GM18909 (cell line): ENCODE measurements around the gene SDK1.

Experiments
- ATAC-seq: cut with Tn5 transposase; IDR thresholded peaks from one replicate; pipeline ENCODE4 v1.9.1; 2021; ENCODE audit warnings: mild to moderate bottlenecking; ENCODE audit not compliant: unreplicated experiment, poor library complexity

The SDK1 gene, protein sequence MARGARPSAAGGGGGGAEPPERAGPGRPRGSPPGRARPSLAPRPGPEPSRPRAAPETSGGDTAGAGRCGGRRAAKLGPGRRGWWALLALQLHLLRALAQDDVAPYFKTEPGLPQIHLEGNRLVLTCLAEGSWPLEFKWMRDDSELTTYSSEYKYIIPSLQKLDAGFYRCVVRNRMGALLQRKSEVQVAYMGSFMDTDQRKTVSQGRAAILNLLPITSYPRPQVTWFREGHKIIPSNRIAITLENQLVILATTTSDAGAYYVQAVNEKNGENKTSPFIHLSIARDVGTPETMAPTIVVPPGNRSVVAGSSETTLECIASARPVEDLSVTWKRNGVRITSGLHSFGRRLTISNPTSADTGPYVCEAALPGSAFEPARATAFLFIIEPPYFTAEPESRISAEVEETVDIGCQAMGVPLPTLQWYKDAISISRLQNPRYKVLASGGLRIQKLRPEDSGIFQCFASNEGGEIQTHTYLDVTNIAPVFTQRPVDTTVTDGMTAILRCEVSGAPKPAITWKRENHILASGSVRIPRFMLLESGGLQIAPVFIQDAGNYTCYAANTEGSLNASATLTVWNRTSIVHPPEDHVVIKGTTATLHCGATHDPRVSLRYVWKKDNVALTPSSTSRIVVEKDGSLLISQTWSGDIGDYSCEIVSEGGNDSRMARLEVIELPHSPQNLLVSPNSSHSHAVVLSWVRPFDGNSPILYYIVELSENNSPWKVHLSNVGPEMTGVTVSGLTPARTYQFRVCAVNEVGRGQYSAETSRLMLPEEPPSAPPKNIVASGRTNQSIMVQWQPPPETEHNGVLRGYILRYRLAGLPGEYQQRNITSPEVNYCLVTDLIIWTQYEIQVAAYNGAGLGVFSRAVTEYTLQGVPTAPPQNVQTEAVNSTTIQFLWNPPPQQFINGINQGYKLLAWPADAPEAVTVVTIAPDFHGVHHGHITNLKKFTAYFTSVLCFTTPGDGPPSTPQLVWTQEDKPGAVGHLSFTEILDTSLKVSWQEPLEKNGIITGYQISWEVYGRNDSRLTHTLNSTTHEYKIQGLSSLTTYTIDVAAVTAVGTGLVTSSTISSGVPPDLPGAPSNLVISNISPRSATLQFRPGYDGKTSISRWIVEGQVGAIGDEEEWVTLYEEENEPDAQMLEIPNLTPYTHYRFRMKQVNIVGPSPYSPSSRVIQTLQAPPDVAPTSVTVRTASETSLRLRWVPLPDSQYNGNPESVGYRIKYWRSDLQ (N-terminal part only)

DNA sequence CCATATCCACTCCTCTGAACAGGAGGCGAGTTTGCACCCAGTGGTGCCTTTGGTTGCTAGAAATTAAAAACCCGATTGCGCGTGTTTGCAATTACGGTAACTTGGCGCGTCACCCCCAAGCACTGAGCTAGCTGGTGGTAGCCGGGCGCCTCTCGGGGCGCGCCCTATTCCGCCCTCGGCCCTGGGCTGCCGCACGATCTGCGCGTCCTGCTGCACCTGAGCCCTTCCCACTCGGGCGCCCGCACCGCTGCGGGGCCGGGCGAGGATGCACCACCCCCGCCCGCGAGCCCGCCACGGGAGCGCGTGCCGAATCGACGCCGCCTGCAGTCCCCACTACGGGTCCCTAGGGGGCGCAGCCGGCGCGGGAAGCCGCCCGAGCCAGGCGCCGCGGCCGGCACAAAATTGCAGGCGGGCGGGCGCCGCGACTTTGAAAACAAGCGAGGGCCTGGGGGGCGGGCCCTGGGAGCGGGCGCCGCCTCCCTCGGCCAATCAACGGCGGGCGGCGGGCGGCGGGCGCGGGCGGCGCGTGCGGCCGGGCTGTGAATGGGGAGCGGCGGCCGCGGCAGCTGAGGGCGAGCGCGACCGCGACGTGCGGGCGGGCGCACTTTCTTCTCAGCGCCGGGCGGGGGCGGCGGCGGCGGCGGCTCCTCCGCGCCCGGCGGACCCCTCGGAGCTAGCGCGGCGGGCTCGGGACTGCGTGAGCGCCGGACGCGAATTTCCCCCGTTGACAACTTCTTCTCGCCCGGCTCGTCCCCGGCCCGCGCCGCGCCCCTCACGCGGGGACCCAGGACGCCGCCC is at the start of gene SDK1:
TSS of gene SDK1 (plus strand) at position 602 of the 798 bp plus-strand sequence. CDS start 335 bp downstream, outside the sequence.
- peak; percentile 94 for ATAC-seq

DNA sequence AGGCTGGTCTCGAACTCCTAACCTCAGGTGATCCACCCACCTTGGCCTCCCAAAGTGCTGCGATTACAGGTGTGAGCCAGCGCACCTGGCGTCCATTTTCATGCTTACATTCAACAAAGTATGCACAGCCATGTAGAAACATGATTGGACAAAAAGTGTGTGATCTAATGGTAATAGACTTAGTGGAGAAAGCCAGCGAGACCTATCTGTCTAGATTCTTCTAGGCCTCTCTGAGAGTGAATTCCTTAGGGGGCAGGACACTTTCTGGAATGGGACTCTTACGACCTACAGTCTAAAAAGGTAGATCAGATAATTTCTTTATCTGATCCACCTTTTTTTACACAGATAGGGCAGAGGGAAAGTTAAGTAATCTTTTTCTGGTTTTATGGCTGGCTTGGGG is 46.3 kb upstream of the SDK1 start:
- ATAC-seq, result no peak

DNA sequence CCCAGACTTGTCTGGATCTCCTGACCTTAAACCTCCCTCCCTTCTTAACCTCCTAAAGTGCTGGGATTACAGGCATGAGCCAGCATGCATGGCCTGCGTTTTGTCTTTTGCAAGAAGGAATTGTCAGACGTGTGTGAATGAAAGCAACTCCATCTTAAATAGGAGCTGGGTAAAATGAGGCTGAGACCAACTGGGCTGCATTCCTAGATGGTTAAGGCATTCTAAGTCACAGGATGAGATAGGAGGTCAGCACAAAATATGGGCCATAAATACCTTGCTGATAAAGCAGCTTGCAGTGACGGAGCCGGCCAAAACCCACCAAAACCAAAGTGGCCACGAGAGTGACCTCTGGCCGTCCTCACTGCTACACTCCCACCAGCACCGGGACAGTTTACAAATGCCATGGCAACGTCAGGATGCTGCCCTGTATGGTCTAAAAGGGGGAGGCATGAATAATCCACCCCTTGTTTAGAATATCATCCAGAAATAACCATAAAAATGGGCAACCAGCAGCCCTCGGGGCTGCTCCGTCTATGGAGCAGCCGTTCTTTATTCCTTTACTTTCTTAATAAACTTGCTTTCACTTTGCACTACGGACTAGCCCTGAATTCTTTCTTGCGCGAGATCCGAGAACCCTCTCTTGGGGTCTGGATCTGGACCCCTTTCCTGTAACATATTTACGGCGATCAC is 41.2 kb upstream of the SDK1 start:
- no peak for ATAC-seq

DNA sequence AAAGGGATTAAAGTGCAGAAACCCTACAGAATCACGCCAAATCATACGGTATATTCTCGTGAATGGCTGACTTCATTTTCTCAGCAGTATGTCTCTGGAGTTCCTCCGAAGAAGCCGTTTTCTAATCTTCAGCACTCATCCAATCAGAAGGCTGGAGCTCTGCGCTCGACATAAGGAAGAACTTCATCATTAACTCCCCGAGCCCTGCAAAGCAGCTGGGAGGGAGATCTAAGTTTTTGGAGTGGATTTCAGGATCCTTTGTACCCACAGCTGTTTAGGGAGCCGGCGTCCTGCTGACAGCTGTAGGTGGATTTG is 40.7 kb upstream of the SDK1 start:
- ATAC-seq, result no peak

DNA sequence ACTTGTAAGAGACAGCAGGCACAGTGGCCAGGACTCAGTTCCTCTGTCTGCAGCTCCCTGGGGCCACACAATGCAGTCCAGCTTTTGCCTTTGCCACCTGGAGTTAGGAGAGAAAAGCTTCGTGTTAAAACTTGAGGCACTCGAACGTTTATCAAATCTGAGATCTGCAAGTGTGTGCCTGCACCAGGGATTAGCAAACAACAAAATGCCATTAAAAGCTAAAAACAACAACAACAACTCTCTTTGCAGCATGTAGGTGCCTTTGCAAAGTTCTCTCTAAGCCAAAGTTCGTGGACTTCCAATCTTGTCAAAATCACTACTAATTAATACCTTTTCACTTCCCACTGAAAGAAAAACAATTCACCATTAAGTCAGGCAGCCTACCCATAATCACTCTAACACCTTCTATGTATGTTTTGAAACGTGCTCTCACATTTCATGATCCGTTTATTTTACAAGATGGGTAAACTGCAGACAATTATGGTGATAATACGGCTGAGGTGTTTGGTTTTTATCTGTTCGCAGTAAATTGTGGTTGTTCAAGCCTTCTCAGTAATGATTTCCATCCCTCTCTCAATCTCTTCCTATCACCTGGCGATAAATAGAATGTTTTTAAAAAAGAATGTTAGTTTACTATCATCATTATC is 36.2 kb upstream of the SDK1 start:
- no peak for ATAC-seq

DNA sequence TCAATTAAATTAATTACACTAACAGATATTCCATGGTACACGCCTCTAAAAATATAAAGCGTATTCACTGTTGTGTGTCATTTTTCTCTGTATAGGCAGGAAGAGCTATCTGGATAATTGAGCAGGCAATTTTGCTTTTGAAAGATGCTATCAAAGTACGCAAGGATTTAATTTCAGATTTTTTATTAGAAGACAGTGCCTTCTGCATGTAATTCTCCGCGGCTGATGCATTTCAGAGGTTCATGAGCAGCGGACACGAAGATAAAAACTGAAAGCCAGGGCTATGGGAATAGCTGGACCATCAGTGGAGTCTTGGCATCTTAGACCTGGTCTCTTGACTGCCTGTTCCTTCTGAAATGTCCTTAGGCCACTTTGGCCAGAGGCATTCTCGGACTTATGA is 35.7 kb upstream of the SDK1 start:
- no peak for ATAC-seq

DNA sequence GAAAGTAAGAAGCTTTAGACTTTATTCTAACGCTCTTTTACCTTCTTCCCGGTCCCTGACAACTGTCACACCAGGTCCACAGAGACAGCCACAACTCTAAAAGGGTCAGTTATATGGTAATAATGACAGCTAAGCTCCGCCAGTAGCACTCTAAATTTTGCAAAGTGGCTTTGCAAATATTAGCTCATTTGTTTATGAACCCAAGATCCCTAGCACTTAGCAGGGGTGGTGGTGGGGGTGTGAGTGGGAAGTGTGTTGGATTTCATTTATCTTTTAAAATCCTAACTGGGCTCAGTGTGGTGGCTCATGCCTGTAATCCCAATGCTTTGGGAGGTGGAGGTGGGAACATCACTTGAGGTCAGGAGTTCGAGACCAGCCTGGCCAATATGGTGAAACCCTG is 34.8 kb upstream of the SDK1 start:
- ATAC-seq, result no peak

DNA sequence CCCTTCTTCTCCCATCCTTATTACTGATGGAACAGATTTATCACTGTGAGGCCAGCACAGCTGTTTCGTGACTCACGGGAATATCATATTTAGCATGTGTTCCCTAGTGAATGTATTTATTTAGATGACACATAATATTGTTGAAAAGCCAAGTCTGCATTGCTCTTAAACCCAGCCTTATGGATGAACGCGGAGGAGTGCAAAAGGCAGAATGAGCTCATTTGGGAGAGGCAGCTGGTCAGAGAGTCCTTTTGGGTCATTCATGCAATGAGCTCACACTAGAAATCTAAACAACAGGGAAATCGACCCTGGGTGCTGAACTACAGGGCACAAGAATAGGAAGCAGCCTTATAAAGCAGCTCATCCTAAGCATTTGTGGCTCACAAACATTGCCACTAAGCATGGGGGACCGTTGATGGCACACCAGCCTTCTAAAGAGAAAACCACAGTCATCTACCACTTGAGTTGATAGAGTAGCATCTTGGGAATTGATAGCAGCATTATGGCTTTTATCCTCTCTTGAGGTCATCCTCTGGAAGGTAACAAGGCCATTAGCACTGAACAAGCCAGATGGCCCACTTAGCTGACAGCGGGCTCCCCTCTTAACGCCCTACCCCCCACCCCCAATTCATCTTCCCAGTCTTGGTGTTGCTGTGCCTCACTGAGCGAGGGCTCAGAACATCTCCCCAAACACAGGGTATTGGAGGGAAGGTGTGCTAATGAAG is 32.9 kb upstream of the SDK1 start:
- no peak for ATAC-seq

DNA sequence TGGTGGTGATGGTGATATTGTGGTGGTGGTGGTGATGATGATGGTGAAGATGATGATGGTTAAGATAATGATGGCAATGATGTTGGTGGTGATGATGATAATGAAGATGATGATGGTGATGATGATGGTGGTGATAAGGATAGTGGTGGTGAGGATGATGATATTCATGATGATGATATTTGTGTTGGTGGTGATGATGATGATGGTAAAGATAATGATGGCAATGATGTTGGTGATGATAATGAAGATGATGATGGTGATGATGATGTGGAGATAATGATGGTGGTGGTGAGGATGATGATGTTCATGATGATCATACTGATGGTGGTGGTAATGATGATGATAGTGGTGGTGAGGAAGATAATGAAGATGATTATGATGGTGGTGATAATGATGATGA is 30.7 kb upstream of the SDK1 start:
- no peak for ATAC-seq

DNA sequence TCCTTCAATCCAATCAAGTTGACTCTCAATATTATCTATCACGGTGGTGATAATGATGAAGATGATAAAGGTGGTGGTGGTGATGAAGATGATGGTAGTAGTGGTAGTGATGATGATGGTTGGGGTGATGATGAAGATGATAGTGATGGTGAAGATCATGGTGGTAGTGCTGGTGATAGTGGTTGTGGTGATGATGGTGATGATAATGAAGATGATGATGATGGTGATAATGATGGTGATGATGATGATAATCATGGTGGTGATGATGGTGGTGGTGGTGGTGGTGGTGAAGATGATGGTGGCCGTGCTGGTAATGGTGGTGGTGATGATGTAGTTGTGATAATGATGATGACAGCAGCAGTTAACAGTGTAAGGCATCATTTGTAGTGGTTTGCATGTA is 29.8 kb upstream of the SDK1 start:
- ATAC-seq, result no peak

DNA sequence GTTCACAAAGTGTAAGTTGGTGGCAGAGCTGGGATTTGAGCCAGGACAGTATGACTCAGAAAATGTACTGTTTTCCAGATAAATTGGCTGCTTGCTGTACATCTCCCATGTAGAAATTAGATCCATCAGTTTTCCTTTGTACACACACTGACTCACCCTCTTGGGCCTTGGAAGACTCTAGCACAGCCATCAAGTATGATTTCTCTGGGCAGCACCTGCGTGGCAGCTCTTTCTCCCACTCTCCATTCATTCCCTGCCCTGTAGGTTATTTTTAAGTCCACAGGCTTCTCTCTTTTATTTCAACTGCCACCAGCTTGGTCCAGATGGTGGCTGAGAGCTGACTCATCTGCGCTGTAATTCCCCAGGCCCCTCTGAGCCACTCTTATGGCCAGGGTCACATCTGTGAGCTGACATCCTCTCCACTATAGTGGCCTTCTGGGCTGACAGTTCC is 28.3 kb upstream of the SDK1 start:
- ATAC-seq, result no peak

DNA sequence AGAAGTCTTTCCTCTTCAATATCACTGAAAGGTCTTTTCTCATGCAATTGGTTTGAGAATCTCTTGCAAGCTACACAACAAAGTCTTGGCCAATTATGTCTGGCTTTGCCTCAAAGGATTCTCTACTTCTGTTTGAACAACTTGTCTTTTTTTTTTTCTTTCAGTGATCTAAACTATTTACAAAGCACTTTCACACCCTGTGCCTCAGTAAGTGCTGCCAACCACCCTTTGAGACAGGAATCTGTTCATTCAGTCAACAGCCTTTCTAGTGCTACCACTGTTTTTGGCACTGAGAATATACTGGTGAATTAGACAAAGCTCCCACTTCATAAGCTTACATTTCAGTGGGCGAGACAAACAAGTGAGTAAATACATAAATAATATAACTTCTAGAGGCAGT is 26.9 kb upstream of the SDK1 start:
- no peak for ATAC-seq

DNA sequence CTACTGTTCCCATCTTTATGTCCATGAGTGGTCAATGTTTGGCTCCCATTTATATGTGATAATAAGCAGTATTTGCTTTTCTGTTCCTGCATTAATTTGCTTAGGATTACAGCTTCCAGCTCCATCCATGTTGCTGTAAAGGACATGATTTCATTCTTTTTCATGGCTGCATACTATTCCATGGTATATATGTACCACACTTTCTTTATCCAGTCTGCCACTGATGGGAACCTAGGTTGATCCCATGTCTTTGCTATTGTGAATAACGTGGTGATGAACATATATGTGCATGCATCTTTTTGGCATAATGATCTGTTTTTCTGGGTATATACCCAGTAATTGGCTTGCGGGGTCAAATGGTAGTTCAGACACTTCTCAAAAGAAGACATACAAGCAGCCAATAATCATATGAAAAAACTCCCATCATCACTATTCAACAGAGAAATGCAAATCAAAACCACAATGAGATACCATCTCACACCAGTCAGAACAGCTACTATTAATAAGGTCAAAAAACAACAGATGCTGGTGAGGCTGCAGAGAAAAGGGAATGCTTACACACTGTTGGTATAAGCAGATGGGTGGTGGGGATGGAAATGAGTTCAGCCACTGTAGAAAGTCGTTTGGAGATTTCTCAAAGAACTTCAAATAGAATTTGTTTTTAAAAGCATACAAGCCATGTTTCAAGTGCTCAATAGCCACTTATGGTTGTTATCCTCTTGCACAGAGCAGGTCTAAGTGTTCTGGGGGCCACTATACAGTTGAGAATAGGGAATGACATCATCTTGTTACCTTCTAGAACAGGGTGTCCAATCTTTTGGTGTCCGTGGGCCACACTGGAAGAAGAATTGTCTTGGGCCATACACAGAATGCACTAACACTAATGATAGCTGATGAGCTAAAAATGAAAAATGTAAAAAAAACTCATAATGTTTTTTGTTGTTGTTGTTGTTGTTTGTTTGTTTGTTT is 23.2 kb upstream of the SDK1 start:
- no peak for ATAC-seq

DNA sequence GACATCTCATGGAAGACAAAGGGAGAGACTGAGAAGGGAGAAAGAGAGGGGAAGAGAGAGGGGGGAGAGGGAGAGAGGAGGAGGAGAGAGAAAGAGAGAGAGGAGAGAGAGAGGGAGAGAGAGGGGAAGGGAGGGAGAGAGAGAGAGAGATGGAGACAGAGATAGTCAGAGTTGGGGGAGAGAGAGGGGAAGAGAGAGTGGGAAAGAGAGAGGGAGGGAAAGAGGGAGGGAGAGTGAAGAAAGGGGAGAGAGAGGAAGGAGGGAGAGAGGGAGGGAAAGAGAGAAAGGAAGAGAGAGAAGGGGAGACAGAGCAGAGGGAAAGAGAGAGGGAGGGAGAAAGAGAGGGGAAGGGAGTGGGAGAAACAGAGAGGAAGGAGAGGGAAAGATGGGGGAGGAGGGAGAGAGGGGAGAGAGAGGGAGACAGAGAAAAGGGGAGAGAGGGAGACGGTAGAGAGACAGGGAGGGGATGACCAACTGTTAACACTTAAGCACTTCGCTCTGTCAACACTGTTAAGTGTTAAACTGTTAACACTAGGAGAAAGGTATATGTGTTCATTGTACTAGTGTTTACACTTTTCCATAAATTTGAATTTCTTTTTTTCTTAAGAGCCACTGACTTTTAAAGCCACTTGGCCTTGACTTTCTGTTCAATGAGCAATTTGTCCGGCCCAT is 21.8 kb upstream of the SDK1 start:
- ATAC-seq, result no peak

DNA sequence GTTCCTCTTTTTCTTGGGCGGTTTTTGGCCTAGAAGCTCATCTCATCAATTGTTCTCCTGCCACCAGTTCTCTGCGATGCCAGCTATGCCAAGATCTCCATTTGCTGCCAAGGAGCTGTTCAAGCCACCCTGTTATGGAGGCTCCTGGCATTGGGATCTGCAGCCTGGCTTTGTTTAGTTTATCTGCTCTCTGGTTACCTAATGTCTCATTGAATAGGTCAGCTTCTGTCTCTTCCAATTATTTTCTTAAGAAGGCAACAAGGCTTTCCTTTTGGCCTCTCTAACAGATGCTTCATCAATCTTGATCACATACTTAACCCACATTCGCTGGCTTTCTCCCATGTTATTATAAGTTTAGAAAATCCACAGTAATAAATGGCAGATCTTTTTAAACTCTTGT is 20.6 kb upstream of the SDK1 start:
- no peak for ATAC-seq

DNA sequence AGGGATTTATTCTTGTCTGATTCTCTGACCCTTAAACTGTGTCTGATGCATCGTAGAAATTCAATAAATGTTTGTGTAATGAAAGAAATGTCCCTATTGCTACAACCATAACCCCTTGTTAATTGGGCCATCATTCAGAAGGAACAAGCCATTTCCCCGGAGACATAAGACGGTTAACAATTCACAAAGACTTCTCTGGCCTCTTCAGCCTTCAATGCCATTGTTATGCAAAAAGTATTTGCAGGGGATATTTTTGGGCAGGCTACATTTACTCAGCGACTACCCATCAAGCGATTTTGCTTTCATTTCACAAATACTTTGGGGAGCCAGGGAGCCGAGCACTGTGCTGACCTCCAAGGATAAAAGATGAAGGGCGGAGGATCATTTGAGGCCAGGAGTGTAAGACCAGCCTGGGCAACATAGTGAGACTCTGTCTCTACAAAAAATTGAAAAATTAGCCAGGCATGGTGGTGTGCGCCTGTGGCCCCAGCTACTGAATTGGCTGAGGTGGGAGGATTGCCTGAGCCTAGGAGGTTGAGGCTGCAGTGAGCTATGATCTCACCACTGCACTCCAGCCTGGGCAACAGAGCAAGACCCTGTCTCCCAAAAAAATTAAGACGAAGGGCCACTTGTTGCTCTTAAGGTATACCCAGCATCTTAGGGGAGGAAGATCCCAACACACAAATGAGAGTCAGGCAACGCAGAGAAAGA is 20.0 kb upstream of the SDK1 start:
- ATAC-seq, result no peak
